ENCODE results near the gene KIF26B. TPM values are rescaled to one million over a fixed set of nuclear protein-coding genes. Genes with fewer than 3 reads are reported as not detected.
"Not testable (repeated sequence)": the region's sequence is repeated elsewhere in the genome, so short reads cannot be mapped to it uniquely, and the experiment has no call there.

Gene KIF26B
- total and polyA plus RNA-seq, 5 donors, result 0.11 to 0.41 (median 0.29) TPM

DNA sequence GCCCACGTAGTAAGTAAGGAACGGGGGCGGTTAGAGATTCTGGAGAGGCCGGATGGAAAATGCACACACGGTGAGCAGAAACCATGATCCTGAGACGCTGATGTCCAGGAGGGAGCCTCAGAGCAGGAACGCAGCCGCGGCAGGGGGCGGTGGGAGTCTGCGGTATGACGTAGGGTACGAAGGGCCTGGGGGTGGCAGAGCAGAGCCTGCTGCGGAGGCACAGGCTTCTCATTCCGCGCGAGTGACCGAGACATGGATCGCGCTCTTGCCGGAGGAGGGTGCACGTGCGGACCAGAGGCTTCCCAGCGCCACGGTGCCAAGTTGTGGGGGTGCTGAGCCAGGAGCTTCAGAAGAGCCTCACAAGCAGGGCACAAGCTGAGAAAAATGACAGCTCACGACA, 176.2 kb downstream of the KIF26B start:
- no peak overlapping the region for H3K27ac ChIP-seq (ENCODE audit: low read length)
- DNase-seq (no peak), ATAC-seq (no peak)
- no peaks in the 10 kb centered on the region for H3K4me1 ChIP-seq (ENCODE audit: control insufficient read depth, insufficient read depth, low read length)
- H3K4me3 ChIP-seq (ENCODE audit: low read length), result no peak overlapping the region
- intact Hi-C loops (cut with DNase I), result no loop called here
- WGBS, result 93% methylated on average over 26 of the region's 26 CpGs
- H3K9me3 ChIP-seq (ENCODE audit: control insufficient read depth, low read length), result no peaks in the 10 kb centered on the region
- H3K27me3 ChIP-seq (ENCODE audit: control insufficient read depth, insufficient read depth), result no peaks in the 10 kb centered on the region

- ATAC-seq (no peak), DNase-seq (no peak)
- H3K27me3 ChIP-seq (ENCODE audit: control insufficient read depth, insufficient read depth), result no peaks in the 10 kb centered on the region
- H3K9me3 ChIP-seq (ENCODE audit: control insufficient read depth, low read length), result no peaks in the 10 kb centered on the region
- no peak overlapping the region for H3K27ac ChIP-seq (ENCODE audit: low read length)
- H3K4me1 ChIP-seq (ENCODE audit: control insufficient read depth, insufficient read depth, low read length), result no peaks in the 10 kb centered on the region
- 95% methylated on average over 6 of the region's 6 CpGs for WGBS
- H3K4me3 ChIP-seq (ENCODE audit: low read length), result no peak overlapping the region
- intact Hi-C loops (cut with DNase I), result no loop called here
Observed at GRCh38 chr1:245332085-245332484, 177.3 kb downstream of the KIF26B start.

GRCh38 chr1:245332513-245332912, 177.7 kb downstream of the KIF26B start:
- intact Hi-C loops (cut with DNase I), result no loop called here
- WGBS, result 87% methylated on average over 6 of the region's 6 CpGs
- no peaks in the 10 kb centered on the region for H3K4me1 ChIP-seq (ENCODE audit: control insufficient read depth, insufficient read depth, low read length)
- no peak overlapping the region for H3K4me3 ChIP-seq (ENCODE audit: low read length)
- no peak for ATAC-seq
- H3K27ac ChIP-seq (ENCODE audit: low read length), result no peak overlapping the region
- no peaks in the 10 kb centered on the region for H3K27me3 ChIP-seq (ENCODE audit: control insufficient read depth, insufficient read depth)
- no peak for DNase-seq
- no peaks in the 10 kb centered on the region for H3K9me3 ChIP-seq (ENCODE audit: control insufficient read depth, low read length)

- H3K4me3 ChIP-seq (ENCODE audit: low read length), result no peak overlapping the region
- 92% methylated on average over 4 of the region's 4 CpGs for WGBS
- intact Hi-C loops (cut with DNase I), result no loop called here
- no peak for DNase-seq
- no peak for ATAC-seq
- H3K9me3 ChIP-seq (ENCODE audit: control insufficient read depth, low read length), result no peaks in the 10 kb centered on the region
- no peak overlapping the region for H3K27ac ChIP-seq (ENCODE audit: low read length)
- no peaks in the 10 kb centered on the region for H3K4me1 ChIP-seq (ENCODE audit: control insufficient read depth, insufficient read depth, low read length)
- H3K27me3 ChIP-seq (ENCODE audit: control insufficient read depth, insufficient read depth), result no peaks in the 10 kb centered on the region
Observed at GRCh38 chr1:245334235-245334634, 179.4 kb downstream of the KIF26B start.

- no peak overlapping the region for H3K27ac ChIP-seq (ENCODE audit: low read length)
- H3K4me1 ChIP-seq (ENCODE audit: control insufficient read depth, insufficient read depth, low read length), result no peaks in the 10 kb centered on the region
- H3K9me3 ChIP-seq (ENCODE audit: control insufficient read depth, low read length), result no peaks in the 10 kb centered on the region
- H3K27me3 ChIP-seq (ENCODE audit: control insufficient read depth, insufficient read depth), result no peaks in the 10 kb centered on the region
- H3K4me3 ChIP-seq (ENCODE audit: low read length), result no peak overlapping the region
- no peak for DNase-seq
- no peak for ATAC-seq
- intact Hi-C loops (cut with DNase I), result no loop called here
- 94% methylated on average over 9 of the region's 9 CpGs for WGBS
Observed at GRCh38 chr1:245334827-245335490, 180.2 kb downstream of the KIF26B start.

DNA sequence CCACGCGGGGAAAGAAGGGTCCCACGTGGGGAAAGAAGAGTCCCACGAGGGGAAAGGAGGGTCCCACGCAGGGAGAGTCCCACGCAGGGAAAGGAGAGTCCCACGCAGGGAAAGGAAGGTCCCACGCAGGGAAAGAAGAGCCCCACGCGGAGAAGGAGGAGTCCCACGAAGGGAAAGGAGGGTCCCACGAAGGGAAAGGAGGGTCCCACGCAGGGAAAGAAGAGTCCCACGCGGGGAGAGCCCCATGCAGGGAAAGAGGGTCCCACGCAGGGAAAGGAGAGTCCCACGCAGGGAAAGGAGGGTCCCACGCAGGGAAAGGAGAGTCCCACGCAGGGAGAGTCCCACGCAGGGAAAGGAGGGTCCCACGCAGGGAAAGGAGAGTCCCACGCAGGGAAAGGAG, 180.9 kb downstream of the KIF26B start:
- H3K9me3 ChIP-seq (ENCODE audit: control insufficient read depth, low read length); intact Hi-C loops (cut with DNase I); H3K27me3 ChIP-seq (ENCODE audit: control insufficient read depth, insufficient read depth); H3K4me3 ChIP-seq (ENCODE audit: low read length); H3K27ac ChIP-seq (ENCODE audit: low read length); ATAC-seq; H3K4me1 ChIP-seq (ENCODE audit: control insufficient read depth, insufficient read depth, low read length); DNase-seq: not testable (repeated sequence)
- WGBS, result 90% methylated on average over 22 of the region's 22 CpGs

DNA sequence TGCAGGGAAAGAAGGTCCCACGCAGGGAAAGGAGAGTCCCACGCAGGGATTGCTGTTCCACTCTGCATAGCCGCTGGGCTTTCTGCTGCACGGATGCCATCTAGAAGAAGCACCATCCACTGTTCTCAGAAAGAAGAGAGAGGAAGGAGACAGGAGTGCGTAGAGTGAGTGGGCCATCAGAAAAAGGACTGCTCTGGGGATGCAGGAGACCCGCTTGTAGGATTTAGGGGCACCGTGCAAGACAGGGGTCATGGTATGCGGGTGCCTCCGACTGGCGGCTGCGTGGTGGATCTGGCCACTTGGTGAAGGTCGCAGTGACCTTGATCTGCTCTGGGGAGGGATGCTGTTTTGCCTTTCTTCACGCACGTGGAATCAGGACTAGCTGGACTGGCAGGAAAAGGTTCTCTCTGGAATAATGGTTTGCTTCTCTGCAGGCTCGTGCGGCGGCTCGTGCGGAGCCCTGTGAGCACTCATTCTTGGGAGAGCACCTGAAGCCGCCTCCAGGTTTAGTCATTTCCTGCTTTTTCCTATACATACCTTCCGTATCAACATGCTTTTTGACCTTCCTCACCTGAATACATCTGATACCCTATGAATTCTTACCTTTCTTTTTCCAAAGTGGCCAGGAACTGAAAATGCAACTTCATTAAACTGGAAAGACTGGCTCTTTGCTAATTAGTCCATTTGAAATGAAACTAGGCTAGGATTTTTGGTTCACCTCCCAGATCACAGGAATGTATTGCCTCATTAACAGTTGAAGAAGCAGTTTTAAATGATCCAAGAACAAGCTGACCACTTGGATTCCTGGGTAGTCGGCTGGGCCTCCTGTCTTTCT, 181.6 kb downstream of the KIF26B start:
- no peak for ATAC-seq
- Histone ChIP-seq H3K4me3 (ENCODE audit: low read length) (no peak overlapping the region), H3K9me3 (ENCODE audit: control insufficient read depth, low read length) (no peaks in the 10 kb centered on the region), H3K27me3 (ENCODE audit: control insufficient read depth, insufficient read depth) (no peaks in the 10 kb centered on the region), H3K27ac (ENCODE audit: low read length) (no peak overlapping the region), H3K4me1 (ENCODE audit: control insufficient read depth, insufficient read depth, low read length) (no peaks in the 10 kb centered on the region)
- intact Hi-C loops (cut with DNase I), result no loop called here
- no peak for DNase-seq
- 89% methylated on average over 22 of the region's 22 CpGs for WGBS

DNA sequence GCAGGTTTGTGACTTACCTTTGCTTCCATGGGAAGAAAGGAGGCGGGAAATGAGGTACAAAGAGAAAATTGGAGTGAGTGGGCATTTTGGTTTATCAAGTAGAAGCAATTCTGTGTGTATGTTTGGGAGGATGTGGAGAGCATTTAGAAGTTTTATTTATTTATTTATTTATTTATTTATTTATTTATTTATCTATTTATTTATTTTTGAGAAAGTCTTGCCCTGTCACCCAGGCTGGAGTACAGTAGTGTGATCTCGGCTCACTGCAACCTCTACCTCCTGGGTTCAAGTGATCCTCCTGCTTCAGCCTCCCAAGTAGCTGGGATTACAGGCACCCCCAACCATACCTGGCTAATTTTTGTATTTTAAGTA, 182.2 kb downstream of the KIF26B start:
- ATAC-seq; H3K4me3 ChIP-seq (ENCODE audit: low read length); intact Hi-C loops (cut with DNase I); DNase-seq; H3K27me3 ChIP-seq (ENCODE audit: control insufficient read depth, insufficient read depth); H3K27ac ChIP-seq (ENCODE audit: low read length); H3K9me3 ChIP-seq (ENCODE audit: control insufficient read depth, low read length); H3K4me1 ChIP-seq (ENCODE audit: control insufficient read depth, insufficient read depth, low read length): not testable (repeated sequence)
- 99% methylated on average over 2 of the region's 2 CpGs for WGBS

GRCh38 chr1:245337829-245338484, 183.2 kb downstream of the KIF26B start:
- 35% methylated on average over 10 of the region's 10 CpGs for WGBS
- H3K4me3 ChIP-seq (ENCODE audit: low read length), result no peak overlapping the region
- ATAC-seq (peak in 1 of 2 donors; percentile 53), DNase-seq (no peak)
- no peaks in the 10 kb centered on the region for H3K9me3 ChIP-seq (ENCODE audit: control insufficient read depth, low read length)
- intact Hi-C loops (cut with DNase I), result no loop called here
- H3K4me1 ChIP-seq (ENCODE audit: control insufficient read depth, insufficient read depth, low read length), result no peaks in the 10 kb centered on the region
- H3K27ac ChIP-seq (ENCODE audit: low read length), result no peak overlapping the region
- H3K27me3 ChIP-seq (ENCODE audit: control insufficient read depth, insufficient read depth), result no peaks in the 10 kb centered on the region

- no peak overlapping the region for H3K27ac ChIP-seq (ENCODE audit: low read length)
- no peak overlapping the region for H3K4me3 ChIP-seq (ENCODE audit: low read length)
- no peaks in the 10 kb centered on the region for H3K27me3 ChIP-seq (ENCODE audit: control insufficient read depth, insufficient read depth)
- intact Hi-C loops (cut with DNase I), result no loop called here
- ATAC-seq (no peak), DNase-seq (no peak)
- WGBS, result 87% methylated on average over 5 of the region's 5 CpGs
- H3K9me3 ChIP-seq (ENCODE audit: control insufficient read depth, low read length), result no peaks in the 10 kb centered on the region
- no peaks in the 10 kb centered on the region for H3K4me1 ChIP-seq (ENCODE audit: control insufficient read depth, insufficient read depth, low read length)
Observed at GRCh38 chr1:245338485-245338877, 183.7 kb downstream of the KIF26B start.

DNA sequence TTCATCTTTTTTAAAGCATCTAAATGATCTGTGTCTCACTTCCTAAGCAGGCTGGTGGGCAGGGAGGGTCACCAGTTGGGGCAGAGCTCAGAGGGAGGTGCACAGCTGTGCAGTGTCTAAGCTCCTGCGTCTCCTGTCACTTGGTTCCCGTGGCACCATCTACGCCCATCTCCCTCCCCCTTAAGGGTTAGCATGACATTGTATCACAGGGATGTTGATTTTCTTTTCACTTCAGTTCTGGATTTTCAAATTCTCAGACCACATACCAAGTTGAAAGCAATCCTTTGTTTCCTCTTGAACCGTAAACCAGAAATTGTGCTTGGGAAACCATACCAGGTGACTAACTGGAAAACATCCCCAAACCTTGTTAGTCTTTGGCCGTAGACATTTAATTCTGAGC, 187.0 kb downstream of the KIF26B start:
- Histone ChIP-seq H3K4me3 (ENCODE audit: low read length) (no peak overlapping the region), H3K4me1 (ENCODE audit: control insufficient read depth, insufficient read depth, low read length) (no peaks in the 10 kb centered on the region), H3K27me3 (ENCODE audit: control insufficient read depth, insufficient read depth) (no peaks in the 10 kb centered on the region), H3K9me3 (ENCODE audit: control insufficient read depth, low read length) (no peaks in the 10 kb centered on the region), H3K27ac (ENCODE audit: low read length) (no peak overlapping the region)
- no peak for DNase-seq
- no peak for ATAC-seq
- 90% methylated on average over 5 of the region's 5 CpGs for WGBS
- intact Hi-C loops (cut with DNase I), result no loop called here
